HepG2 (cell line): ENCODE measurements around the gene SEMA5B.

ENCODE experiments used
- BCL3 ChIP-seq: sonication (generic); formaldehyde crosslinking; IDR thresholded peaks from 2 replicates; pipeline ENCODE4 v1.5.1; 2020; ENCODE audit warnings: mild to moderate bottlenecking, missing genetic modification reagents, moderate library complexity
- EHMT2 ChIP-seq: fragments of 200-600 bp; sonication (generic); IDR thresholded peaks from 2 replicates; pipeline ENCODE4 v1.7.0; 2017; ENCODE audit warnings: antibody characterized with exemption, low read depth, low read length, borderline replicate concordance
- KLF6 ChIP-seq: IDR thresholded peaks from 2 replicates; pipeline ENCODE4 v1.8.0; 2016; ENCODE audit warnings: missing biosample characterization, missing genetic modification reagents
- MBNL3 ChIP-seq: fragments of 250-450 bp; sonication (Bioruptor Pico); conservative IDR thresholded peaks from 2 replicates; pipeline ENCODE4 v1.8.0; 2022; ENCODE audit warnings: mild to moderate bottlenecking, inconsistent platforms
- REST ChIP-seq, 2 experiments: IDR thresholded peaks; 2 replicates each; pipeline ENCODE4 v1.6.1; 2011 to 2012; ENCODE audit warnings: low read length in 2 of 2, borderline replicate concordance in 1 of 2, low read depth in 1 of 2, mild to moderate bottlenecking in 1 of 2, moderate library complexity in 1 of 2
- SMC3 ChIP-seq: IDR thresholded peaks from 2 replicates; pipeline ENCODE4 v1.6.1; 2011; ENCODE audit warnings: low read length, improper control_type of control experiment

- TF ChIP-seq REST (IDR thresholded peaks at IDR 0.05; ENCODE audit: borderline replicate concordance in 1 of 2, low read depth in 1 of 2, low read length in 2 of 2) (no peak), EHMT2 (no peak), SMC3 (no peak), KLF6 (CRISPR knock-in tag) (no peak), MBNL3 (CRISPR knock-in tag) (no peak), BCL3 (CRISPR knock-in tag) (no peak)
Observed at GRCh38 chr3:122886251-122886650, 141.3 kb downstream of the SEMA5B start.
